Measurements from ENCODE around the gene SBNO1. TPM values are rescaled to one million over a fixed set of nuclear protein-coding genes. Genes with fewer than 3 reads are reported as not detected.
"Not testable (repeated sequence)": the region's sequence is repeated elsewhere in the genome, so short reads cannot be mapped to it uniquely, and the experiment has no call there.

Gene SBNO1
- total RNA-seq, 4 donors from 2014 or later = 26.7 to 31.8 (median 29.9) TPM

GRCh38 chr12:123369229-123369628 lies 4.6 kb upstream of the SBNO1 start:
- Histone ChIP-seq H3K27ac (replicated peaks in 1 of 4) (peak overlapping the region in 2 of 4 donors; percentile 41 to 96), H3K4me1 (peaks cover 7 to 17% (median 15%) of the 10 kb centered on the region in 4 donors), H3K4me3 (no peak overlapping the region), H3K9me3 (no peaks in the 10 kb centered on the region), H3K27me3 (no peaks in the 10 kb centered on the region), H3K36me3 (no peaks in the 10 kb centered on the region)
- TF ChIP-seq CTCF (IDR thresholded peaks at IDR 0.05) = no peak
- no peak for TF ChIP-seq POLR2AphosphoS5 (IDR thresholded peaks at IDR 0.05)
- no peak for TF ChIP-seq POLR2A (IDR thresholded peaks at IDR 0.05; ENCODE audit: low read depth)
- no peak for TF ChIP-seq EP300 (IDR thresholded peaks at IDR 0.05)
- intact Hi-C loops (cut with DNase I) = no loop called here
- 100% methylated on average over 5 of the region's 5 CpGs for WGBS
- DNase-seq (ENCODE audit: extremely low spot score) = no peak

- peaks cover 9 to 16% (median 11%) of the 10 kb centered on the region in 4 donors for H3K4me1 ChIP-seq
- H3K27ac ChIP-seq (replicated peaks in 1 of 4) = peak overlapping the region; percentile 90 to 97 (median 94)
- H3K4me3 ChIP-seq; H3K9me3 ChIP-seq; DNase-seq (ENCODE audit: extremely low spot score); H3K36me3 ChIP-seq; intact Hi-C loops (cut with DNase I); H3K27me3 ChIP-seq: not testable (repeated sequence)
- WGBS = 87% methylated on average over 7 of the region's 7 CpGs
These were observed 3.8 kb upstream of the SBNO1 start for GRCh38 chr12:123368431-123368830.

- Histone ChIP-seq H3K4me1 (peaks cover 18 to 25% (median 18%) of the 10 kb centered on the region in 4 donors), H3K9me3 (no peaks in the 10 kb centered on the region), H3K27ac (replicated peaks in 1 of 4) (peak overlapping the region; percentile 90 to 97 (median 94)), H3K4me3 (no peak overlapping the region), H3K27me3 (no peaks in the 10 kb centered on the region), H3K36me3 (no peaks in the 10 kb centered on the region)
- 83% methylated on average over 4 of the region's 4 CpGs for WGBS
- no peak for DNase-seq (ENCODE audit: extremely low spot score)
- intact Hi-C loops (cut with DNase I) = no loop called here
- TF ChIP-seq EP300 (IDR thresholded peaks at IDR 0.05) = no peak
- no peak for TF ChIP-seq CTCF (IDR thresholded peaks at IDR 0.05)
- no peak for TF ChIP-seq POLR2AphosphoS5 (IDR thresholded peaks at IDR 0.05)
- no peak for TF ChIP-seq POLR2A (IDR thresholded peaks at IDR 0.05; ENCODE audit: low read depth)
These were observed 2.9 kb upstream of the SBNO1 start for GRCh38 chr12:123367511-123367910.

GRCh38 chr12:123365025-123365917 lies 624 bp upstream of the SBNO1 start:
- Histone ChIP-seq H3K4me3 (peak overlapping the region; percentile 87 to 97 (median 91)), H3K4me1 (peaks cover 22 to 47% (median 39%) of the 10 kb centered on the region in 4 donors), H3K9me3 (no peaks in the 10 kb centered on the region), H3K36me3 (peaks cover 0 to 6% (median 2%) of the 10 kb centered on the region in 4 donors), H3K27ac (replicated peaks in 1 of 4) (peak overlapping the region; percentile 90 to 97 (median 94)), H3K27me3 (no peaks in the 10 kb centered on the region)
- WGBS = under 1% methylated on average over 34 of the region's 61 CpGs
- intact Hi-C loops (cut with DNase I) = no loop called here
- peak; percentile 100 for DNase-seq (ENCODE audit: extremely low spot score)
- TF ChIP-seq CTCF (IDR thresholded peaks at IDR 0.05) (peak; percentile 73 to 78 (median 75)), POLR2A (IDR thresholded peaks at IDR 0.05; ENCODE audit: low read depth) (no peak), POLR2AphosphoS5 (IDR thresholded peaks at IDR 0.05) (peak; percentile 88 to 95), EP300 (IDR thresholded peaks at IDR 0.05) (no peak)

- H3K27me3 ChIP-seq = no peaks in the 10 kb centered on the region
- intact Hi-C loops (cut with DNase I) = loop anchor here (5.0 kb wide), 1 partner anchor 218 kb away; the partner anchor contains the start of gene TMED2
- peaks cover 24 to 56% (median 41%) of the 10 kb centered on the region in 4 donors for H3K4me1 ChIP-seq
- H3K4me3 ChIP-seq = peak overlapping the region; percentile 87 to 97 (median 91)
- peak overlapping the region; percentile 90 to 97 (median 94) for H3K27ac ChIP-seq (replicated peaks in 1 of 4)
- DNase-seq (ENCODE audit: extremely low spot score) = no peak
- H3K36me3 ChIP-seq = peaks cover 0 to 7% (median 3%) of the 10 kb centered on the region in 4 donors
- no peaks in the 10 kb centered on the region for H3K9me3 ChIP-seq
- WGBS = 0% methylated on average over 6 of the region's 62 CpGs
- TF ChIP-seq EP300 (IDR thresholded peaks at IDR 0.05) = no peak
- no peak for TF ChIP-seq POLR2A (IDR thresholded peaks at IDR 0.05; ENCODE audit: low read depth)
- no peak for TF ChIP-seq CTCF (IDR thresholded peaks at IDR 0.05)
- no peak for TF ChIP-seq POLR2AphosphoS5 (IDR thresholded peaks at IDR 0.05)
These were observed 711 bp downstream of the SBNO1 start for GRCh38 chr12:123363740-123364531.
